OCI-LY7 (cell line): ENCODE data around the gene PLEKHG1.

ENCODE experiments used
- CTCF ChIP-seq: fragments of 200-600 bp; sonication (generic); conservative IDR thresholded peaks from 2 replicates; pipeline ENCODE4 v1.5.1; 2014; ENCODE audit warnings: mild to moderate bottlenecking, antibody characterized with exemption, low read length, moderate library complexity, mixed read lengths
- EZH2phosphoT487 ChIP-seq: fragments of 200-600 bp; sonication (generic); IDR thresholded peaks from 2 replicates; pipeline ENCODE4 v1.6.1; 2018; ENCODE audit warnings: low read depth, borderline replicate concordance, mild to moderate bottlenecking, mixed run types, antibody characterized with exemption, low read length, moderate library complexity, mixed read lengths

GRCh38 chr6:150567823-150568383, 31.8 kb upstream of the PLEKHG1 start:
- TF ChIP-seq EZH2phosphoT487 (no peak), CTCF (no peak)
